Inferior parietal cortex (tissue), 1 donor: ENCODE measurements around the gene NME2.
"Not testable (repeated sequence)": the region's sequence is repeated elsewhere in the genome, so short reads cannot be mapped to it uniquely, and the experiment has no call there.

Source experiments
- DNase-seq: peaks from one replicate; pipeline ENCODE4 v3.0.0-alpha.2; 2016; ENCODE audit errors: extremely low spot score

The NME2 gene

DNA sequence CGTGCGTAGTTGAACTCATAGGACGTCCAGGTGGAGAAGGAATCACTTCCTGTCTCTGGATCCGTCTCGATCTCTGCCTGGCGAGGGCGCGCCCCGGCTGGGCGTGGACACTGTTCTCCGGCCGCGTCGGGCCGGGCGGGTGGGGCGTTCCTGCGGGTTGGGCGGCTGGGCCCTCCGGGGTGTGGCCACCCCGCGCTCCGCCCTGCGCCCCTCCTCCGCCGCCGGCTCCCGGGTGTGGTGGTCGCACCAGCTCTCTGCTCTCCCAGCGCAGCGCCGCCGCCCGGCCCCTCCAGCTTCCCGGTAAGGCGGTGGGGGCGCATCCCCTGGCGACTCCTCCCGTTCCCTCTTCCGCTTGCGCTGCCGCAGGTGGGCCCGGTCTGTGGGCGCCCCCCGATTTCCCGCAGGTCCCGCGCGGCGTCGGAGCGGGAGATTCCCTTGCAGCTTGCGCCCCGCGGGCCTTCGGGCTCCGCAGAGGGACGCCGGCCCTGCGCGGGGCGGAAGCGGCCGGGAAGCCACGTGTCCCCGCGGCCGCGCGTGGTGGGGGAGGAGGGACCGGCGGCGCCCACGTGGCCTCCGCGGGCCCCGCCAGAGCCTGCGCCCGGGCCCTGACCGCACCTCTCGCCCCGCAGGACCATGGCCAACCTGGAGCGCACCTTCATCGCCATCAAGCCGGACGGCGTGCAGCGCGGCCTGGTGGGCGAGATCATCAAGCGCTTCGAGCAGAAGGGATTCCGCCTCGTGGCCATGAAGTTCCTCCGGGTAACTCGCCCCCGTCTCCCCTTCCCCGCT, at the start of gene NME2:
TSS of gene NME2 (plus strand) at position 214 of the 789 bp plus-strand sequence. CDS start at position 634, 420 bp downstream.
- DNase-seq, result peak; percentile 67

DNA sequence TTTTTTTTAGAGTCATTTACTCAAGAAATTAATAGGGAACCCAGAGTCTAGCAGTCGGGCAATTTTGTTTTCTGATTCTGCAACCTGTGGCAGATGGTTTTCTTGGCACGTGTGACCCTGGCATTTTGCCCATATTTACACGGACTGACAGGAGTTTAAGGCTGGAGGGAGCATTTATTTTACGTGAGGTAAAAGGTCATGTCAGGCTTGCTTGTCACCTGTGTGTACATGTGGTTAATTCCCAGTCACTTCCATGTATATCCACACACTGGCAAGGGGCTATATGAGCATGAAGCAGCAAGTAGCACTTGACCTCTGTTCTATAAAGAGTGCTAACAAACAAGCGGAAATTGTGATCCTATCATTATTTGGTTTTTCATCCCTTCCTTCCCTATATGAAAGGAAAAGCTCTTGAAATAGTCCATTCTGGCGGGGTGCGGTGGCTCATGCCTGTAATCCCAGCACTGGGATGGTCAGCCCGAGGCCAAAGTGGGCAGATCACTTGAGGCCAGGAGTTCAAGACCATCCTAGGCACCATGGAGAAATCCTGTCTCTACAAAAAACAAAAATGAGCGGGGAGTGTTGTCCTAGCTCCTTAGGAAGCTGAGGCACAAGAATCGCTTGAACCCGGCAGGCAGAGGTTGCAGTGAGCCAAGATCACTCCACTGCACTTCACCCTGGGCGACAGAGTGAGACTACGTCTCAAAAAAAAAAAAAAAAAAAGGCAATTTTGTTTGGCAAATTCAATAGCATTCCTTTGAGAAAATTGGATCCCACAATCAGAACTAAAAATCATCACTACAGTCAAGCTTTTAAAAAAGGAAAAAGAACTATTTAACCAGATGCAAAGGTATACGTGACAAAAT, 47.6 kb upstream of the NME2 start:
- DNase-seq, result no peak

DNA sequence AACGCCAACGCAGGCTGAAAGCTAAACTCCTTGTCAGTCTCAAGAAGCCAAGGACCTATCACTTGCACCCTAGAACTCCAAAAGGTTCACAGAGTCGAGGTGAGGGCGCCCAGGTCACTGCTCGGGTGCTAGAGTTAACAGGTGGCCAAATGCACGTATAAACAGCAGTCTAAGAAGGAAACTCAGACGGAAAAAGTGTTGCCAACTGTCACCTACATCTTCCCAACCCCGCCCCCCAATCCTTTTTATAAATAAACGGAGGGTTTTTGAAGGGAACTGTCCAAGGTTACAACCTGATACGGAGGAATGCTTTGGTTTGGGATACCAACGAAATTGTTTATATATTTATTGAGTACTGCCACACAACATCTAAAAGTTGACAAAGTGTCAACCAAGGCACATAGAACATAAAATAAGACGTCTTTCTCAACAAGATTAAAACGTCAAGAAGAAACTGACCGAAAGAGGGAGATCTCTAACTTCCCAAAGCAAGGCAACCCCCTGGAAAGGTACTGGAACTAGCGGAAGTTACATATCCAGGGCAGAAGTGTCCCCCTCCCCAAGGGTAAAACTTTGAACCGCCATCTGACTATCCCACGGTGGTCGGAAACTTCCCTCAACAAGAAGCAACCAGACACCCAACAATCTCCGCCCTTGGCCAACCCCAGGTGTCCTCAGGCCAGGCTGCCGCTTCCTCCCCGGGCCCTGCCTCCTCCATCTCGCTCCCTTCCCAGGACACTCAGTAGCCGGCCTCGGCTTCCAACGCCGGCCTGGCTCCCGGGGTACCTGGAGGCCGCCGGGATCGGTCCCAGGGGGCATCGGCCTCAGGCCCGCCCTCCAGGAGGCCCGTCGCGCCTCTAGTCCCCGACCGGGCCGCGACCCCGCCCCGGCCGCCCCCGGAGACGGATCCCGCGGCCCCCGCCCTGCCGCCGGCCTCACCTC, 46.5 kb upstream of the NME2 start:
- DNase-seq, result peak; percentile 32

DNA sequence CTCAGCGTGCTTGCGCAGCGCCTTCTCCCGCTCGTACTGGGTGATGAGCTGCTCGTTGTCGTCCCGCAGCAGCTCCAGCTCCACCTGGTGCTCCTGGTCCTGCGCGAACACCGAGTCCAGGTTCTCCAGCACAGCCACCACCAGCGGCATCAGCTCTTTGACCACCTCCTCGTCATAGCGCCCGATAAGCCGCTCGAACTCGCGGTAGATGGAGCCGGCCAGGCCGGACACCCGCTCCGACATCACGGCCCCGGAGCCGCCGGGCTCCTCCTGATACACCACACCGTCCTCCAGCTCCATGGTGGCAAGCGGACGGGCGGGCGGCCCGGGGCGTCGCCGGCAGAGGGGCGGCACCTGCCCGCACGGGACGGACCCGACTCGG, 45.9 kb upstream of the NME2 start:
- DNase-seq, result peak; percentile 13

DNA sequence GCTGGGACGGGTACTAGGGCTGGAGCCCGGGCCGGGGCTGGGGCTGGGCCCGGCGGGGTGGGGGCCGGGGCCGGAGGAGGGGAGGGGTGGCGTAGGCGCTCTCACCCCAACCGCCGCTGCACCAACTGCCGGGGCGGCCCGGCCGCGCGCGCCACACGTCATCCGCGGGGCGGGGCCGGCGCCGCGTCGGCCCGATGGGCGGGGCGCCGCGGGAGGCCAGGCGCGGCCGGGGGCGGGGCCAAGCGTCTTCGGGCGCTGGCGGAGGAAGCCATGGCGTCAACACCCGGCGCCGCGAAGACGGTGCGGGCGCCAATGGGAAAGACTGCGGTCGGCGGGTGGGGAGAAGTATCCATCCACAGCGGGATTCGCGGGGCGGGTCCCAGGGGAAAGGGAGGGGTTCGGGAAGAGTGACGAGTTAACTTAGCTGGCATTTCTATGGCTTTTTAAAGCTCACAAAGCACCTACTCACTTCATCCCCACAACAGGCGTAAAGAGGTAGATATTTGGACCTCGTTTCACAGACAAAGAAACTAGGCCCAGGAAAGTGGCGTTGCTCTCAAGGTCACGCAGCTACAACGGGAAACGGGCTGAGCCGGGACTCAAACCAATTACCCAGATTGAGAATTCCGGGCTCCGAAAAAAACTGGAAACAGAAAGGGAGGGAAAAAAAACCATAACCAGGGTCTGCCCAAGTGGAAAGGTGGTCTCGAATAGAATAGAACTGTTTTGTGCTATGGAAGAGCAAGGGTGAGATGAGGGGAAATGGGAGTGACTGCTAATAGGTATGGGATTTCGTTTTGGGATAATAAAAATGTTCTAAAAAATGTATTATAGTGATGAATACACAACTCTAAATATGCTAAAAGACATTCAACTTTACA, 45.2 kb upstream of the NME2 start, which contains the start of gene SPAG9:
TSS of gene SPAG9 (minus strand) at position 130 of the 881 bp plus-strand sequence. CDS start 212 bp downstream, outside the sequence.
- peak; percentile 92 for DNase-seq

DNA sequence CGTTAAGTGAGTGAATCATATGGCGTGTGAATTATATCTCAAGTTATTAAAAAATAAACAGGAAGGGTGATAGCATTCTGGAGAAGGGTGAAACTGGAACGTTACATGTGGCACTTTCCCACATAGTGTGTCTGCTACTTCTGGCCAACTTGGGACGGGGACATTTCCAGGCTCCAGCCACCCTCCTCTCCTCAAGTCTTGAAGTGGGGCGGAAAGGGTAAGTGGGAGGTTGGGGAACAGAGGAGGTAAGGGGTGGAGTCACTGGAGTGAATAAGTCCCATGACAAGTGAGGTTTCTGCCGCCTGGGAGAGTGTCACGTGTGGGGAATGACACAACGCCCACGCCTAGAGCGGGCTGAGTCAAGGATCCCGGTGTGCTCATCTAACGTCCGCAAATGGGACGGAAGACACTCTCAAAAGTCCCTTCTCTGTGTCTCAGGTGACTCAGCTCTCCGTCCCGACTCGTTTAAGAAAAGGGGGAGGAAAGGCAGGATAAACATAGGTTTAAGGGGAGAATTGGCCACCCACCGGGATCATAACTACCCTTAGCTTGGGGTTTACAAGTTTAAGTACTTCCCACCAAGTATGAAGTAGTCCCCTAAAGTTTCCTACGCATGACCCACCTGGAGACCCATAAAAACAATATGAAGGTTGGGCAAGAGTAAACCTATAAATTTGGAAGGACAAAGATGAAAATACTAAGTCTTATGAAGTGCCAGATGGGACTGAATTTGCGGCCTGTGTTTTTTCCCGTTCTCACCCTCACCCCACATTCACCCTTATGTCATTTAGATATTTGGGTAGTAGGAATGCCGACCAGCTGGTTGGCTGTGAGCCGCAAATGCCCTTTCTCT, 44.4 kb upstream of the NME2 start:
- peak; percentile 77 for DNase-seq

DNA sequence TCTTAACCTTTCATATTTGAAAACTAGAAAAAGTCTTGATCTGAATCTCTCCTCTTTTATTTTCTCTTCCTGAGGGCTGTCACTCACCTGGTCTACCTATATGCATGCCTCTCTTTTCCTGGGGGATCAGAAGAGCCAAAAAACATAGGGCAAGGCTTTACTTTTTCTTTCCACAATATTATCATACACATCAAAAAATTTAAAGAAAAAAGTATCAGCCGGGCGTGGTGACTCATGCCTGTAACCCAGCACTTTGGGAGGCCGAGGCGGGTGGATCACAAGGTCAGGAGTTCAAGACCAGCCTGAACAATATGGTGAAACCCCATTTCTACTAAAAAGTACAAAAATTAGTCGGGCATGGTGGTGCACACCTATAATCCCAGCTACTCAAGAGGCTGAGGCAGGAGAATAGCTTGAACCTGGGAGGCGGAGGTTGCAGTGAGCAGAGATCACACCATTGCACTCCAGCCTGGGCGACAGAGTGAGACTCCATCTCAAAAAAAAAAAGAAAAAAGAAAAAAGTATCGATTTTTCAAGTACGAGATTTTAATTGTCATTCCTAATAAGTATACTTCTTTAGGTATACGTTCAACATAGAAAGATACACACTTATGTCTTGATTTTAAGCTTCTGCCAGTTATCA, 43.6 kb upstream of the NME2 start:
- DNase-seq, result not testable (repeated sequence)

DNA sequence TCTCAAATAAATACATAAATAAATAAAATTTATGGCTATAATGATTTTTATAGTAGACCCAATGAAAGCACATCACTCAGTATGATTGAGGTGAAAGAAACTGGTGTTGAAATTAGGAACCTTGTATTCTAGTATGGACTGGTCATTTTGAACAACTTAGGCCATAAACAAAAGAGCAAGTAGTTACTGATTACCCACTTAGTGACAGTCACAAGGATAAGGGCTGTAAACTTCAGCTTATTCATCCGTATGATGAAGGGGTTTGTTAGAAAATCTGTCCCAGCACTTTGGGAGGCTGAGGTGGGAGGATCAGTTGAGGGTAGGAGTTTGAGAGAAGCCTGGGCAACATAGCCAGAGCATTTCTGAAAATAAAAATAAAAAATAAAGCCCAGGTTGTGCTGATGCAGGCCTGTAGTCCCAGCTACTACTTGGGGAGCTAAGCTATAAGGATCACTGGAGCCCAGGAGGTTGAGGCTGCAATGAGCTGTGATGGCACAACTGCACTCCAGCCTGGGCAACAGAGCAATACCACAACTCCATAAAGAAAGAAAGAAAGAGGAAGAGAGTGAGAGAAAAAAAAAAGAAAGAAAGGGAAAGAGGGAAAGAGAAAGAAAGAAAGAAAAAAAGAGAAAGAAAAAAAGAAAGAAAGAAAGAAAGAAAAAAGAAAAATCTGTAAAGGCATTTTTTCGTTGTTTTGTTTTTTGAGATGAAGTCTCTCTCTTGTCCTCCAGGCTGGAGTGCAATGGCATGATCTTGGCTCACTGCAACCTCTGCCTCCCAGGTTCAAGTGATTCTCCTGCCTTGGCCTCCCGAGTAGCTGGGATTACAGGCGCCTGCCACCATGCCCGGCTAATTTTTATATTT, 41.3 kb upstream of the NME2 start:
- DNase-seq, result no peak

DNA sequence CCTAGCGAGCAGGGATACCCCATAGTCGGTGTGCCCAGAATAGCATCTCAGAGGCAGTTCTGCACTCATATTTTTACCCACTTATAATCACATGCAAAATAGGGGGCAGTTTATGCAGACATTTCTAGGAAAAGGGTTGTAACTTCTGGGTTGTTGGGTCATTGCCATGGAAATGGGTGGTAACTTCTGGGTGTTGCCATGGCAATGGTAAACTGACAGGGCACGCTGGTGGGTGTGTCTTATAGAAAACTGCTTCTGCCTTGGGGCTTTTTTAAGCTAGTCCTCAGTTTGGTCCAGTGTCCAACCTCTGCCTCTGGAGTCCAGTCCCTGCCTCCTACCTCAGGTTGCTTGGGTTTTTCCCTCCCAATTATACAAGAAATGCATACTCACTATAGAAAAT, 38.1 kb upstream of the NME2 start:
- no peak for DNase-seq

DNA sequence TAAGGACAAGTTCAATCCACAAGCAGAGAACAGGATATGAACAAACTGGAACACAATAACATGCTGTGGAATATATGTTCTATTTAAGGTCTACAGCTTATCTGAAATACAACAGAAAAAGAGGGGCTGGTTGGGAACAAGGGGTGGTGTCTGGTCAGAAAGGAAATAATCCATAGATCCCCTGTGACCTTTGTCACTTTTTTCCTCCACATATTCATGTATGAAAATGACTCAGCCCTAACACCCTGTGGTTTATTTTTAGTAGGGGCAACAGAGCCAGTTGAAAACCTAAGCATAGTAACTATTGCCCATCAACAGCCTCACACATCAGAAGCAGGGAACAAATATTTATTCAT, 33.3 kb upstream of the NME2 start:
- DNase-seq, result no peak

DNA sequence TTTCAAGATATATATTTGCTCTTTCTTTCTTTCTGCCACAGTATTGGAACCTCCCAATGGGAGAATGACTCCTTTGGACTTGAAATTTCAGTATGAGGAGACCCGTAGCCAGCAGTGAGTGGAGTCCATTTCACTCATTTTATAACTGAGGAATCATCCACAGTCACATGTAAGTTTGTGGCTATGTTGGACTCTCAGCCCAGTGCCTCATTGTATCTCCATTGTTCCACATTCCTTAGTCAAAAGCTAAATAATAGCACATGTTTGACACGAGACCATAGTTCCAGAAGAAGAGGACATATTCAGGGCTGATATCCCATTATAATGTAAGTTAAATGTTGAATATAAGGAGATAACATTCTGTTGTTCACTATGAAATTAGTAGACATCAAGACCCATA, 32.8 kb upstream of the NME2 start:
- DNase-seq, result no peak

DNA sequence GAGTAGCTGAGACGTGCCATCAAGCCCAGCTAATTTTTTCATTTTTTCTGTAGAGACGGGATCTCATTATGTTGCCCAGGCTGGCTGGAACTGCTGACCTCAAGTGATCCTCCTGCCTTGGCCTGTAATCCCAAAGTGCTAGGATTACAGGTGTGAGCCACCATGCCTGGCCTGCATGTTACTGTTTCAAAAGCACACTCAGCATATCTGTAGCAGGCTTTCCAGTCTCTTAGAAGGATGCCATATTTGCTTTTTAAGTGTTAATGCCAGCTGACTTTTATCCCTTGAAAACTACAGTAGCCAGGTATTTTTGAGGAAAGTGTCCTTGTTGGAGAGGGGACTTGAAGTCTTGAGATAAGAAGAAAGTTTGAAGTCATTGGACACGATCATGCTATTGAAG, 30.3 kb upstream of the NME2 start:
- DNase-seq, result no peak

DNA sequence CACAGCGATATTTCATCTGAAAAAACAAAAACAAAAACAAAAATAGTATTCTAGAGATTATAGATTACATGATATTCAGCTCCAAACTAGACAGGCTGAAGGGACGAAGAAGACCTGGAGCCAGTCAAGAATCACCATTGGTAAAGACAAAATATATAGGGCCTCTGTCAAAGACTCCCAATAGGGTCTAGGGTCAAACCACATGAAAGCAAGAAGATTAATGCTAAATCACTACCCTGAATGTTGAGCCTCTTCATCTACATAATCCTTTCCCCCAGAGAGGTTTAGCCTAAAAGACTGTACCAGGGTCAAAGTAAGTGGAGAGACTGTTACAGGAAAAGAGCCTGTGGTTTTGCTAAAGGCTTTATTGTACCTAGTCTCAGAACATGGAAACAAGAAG, 23.6 kb upstream of the NME2 start:
- no peak for DNase-seq

DNA sequence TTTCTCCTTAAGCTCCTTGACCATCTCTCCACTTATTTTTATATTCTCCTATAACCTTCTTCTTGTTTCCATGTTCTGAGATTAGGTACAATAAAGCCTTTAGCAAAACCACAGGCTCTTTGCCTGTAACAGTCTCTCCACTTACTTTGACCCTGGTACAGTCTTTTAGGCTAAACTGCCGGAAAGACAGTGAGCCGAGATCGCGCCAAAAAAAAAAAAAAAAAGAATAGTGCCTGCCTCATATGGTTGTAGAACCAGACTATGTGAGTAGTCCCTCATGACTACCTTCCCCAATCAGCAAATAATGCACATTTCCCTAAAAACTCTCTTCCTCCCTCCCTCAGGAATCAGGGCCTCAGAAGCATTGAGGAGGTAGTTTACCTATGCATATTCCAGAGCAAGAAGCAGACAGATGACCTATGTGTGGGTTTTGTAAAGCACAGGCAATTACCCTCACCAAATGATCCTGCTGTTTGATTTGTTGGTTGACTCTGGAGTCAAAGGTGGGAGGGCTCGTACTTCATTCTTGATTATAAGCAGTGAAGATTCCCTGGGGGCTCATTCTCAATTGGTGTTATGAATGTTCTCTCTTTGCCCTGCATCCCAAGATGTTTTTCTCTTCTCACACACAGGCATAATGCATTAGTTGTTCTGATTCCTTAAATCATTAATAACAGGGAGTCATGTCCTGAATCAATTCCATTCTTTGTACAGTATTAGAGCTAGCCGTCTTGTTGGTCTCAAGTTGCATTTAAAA, 21.8 kb upstream of the NME2 start:
- no peak for DNase-seq

DNA sequence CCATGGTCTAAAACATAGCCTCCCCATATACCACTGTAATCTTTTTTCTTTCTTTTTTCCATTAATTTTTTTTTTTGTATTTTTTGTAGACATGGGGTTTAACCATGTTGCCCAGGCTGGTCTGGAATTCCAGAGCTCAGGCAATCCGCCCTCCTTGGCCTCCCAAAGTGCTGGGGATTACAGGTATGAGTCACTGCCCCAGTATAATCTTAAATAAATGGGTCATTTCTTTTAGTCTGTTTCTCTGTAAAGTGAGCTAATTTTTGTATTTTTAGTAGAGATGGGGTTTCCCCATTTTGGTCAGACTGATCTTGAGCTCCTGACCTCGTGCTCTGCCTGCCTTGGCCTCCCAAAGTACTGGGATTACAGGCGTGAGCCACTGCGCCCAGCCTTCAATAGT, 18.6 kb upstream of the NME2 start:
- DNase-seq, result no peak

DNA sequence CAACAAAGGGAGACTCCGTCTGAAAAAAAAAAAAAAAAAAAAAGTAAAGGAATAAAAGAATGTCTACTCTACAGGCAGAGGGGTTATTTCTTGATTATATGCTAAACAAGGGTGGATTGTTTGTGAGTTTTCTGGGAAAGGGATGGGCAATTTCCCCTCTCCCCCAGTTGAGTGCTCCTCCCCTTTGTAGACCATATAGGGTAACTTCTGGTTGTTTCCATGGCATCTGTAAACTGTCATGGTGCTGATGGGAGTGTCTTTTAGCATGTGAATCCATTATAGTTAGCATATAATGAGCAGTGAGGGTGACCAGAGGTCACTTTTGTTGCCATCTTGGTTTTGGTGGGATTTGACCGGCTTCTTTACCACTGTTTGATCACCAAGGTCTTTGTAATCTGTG, 17.0 kb upstream of the NME2 start:
- no peak for DNase-seq

DNA sequence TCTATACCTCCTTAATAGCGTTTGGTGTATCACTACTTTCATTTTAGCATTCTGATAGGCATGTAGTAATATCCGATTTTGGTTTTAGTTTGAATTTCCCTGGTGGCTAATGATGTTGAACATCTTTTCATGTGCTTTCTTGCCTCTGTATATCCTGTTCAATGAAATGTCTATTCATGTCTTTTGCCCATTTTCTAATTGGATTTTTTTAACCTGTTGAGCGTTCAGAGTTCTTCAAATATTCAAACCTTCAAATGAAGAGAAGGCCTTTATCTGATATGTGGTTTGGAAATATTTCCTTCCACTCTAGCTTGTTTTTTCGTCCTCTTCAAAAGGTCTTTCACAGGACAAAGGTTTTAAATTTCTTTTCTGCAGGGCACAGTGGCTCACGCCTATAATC, 15.3 kb upstream of the NME2 start:
- DNase-seq, result no peak

DNA sequence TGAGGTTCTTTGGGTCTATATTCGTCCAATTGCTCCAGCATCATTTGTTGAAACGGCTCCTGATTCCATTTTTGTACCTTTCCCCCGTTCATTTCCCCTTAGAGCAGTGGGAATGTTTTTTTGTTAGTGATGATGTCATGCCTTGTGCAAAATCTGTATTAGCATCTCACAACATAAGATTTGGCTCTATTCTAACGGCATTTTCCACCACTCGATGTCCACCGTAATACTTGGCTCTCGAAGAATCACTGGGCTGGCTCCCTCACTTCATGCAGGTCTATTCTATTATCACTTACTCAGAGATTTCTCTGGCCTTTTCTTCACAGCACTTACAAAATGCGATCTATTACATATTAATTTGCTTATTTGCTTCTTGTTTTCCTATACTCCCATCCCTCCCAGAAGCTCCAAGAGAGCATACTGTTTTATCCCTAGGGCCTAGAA, 13.4 kb upstream of the NME2 start:
- DNase-seq, result no peak
